Measurements from ENCODE around the gene ANKEF1. TPM values are rescaled to one million over a fixed set of nuclear protein-coding genes. Genes with fewer than 3 reads are reported as not detected.

ANKEF1 gene
- total and polyA plus RNA-seq, 8 donors, result 1.7 to 10.0 (median 6.6) TPM

DNA sequence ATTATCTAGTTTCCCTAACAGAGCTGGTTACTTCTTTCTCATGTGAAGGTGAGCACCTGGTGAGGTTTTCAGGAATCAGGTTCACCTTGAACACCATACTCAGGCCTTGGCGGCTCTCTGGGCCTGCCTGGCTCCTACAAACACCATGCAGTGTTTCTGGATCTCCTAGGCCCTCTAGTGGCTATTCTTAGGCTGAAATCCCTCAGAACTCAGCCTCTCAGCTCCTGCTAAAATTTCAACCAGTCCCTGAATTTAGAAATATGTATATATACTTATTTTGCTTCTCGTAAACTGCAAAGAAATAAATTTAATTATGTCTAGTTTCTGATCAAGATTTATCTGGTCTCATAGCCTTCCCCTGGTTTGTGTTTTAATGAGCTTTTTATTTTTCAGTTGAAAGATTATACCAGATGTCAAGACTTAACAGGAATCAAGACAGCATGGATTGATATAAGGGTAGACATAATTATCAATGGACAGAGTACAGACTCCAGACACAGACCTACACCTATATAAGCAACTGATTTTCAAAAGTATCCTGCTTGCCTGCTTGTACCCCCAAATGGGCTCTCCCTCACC lies 55.9 kb downstream of the ANKEF1 start:
- TF ChIP-seq, protein P1, sequence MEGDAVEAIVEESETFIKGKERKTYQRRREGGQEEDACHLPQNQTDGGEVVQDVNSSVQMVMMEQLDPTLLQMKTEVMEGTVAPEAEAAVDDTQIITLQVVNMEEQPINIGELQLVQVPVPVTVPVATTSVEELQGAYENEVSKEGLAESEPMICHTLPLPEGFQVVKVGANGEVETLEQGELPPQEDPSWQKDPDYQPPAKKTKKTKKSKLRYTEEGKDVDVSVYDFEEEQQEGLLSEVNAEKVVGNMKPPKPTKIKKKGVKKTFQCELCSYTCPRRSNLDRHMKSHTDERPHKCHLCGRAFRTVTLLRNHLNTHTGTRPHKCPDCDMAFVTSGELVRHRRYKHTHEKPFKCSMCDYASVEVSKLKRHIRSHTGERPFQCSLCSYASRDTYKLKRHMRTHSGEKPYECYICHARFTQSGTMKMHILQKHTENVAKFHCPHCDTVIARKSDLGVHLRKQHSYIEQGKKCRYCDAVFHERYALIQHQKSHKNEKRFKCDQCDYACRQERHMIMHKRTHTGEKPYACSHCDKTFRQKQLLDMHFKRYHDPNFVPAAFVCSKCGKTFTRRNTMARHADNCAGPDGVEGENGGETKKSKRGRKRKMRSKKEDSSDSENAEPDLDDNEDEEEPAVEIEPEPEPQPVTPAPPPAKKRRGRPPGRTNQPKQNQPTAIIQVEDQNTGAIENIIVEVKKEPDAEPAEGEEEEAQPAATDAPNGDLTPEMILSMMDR (IDR thresholded peaks at IDR 0.05), result peak; percentile 62 to 87 (median 70)
- Histone ChIP-seq H3K4me3 (no peak overlapping the region), H3K36me3 (no peaks in the 10 kb centered on the region), H3K4me1 (peaks cover 0 to 11% (median 6%) of the 10 kb centered on the region in 3 donors), H3K9me3 (no peaks in the 10 kb centered on the region), H3K27me3 (no peaks in the 10 kb centered on the region), H3K27ac (peak overlapping the region in 2 of 4 donors; percentile 23 to 36)
- peak; percentile 67 for FAIRE-seq
- WGBS, 2 donors, result 18% methylated on average over 2 of the region's 2 CpGs
- intact Hi-C loops (cut with DNase I), result loop anchor here in 2 of 3 donors (5.0 to 10.0 kb wide), 3 partner anchors 113 to 476 kb away; no protein-coding TSS in a partner anchor
- DNase-seq, result peak in 5 of 6 donors; percentile 72 to 84 (median 78)
- peak; percentile 94 to 99 (median 98) for ATAC-seq

DNA sequence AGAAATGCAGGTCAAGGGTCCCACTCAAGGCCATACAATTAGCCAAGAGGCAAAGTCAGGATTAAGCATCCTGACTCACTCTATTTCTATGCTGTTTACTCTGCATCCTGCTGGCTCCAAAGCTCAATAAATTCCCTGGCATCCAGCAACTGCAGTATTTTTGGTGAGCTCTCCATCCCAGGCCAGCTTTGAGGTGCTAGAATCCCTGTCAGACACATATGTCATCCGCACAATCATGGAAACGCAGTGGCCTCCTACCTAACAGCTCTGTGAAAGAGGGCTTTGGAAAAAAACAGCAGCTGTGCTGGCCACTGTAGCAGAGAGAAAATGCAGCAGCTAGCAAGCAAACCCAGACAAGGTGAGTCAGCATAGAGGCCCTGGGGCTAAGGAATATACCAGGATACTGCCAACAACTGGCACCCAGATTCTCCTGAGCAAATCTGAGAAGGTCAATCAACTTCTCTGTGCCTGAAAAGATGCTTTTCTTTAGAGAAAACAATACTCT lies 58.4 kb downstream of the ANKEF1 start:
- 73 to 79% methylated on average over 2 of the region's 2 CpGs for WGBS, 2 donors
- intact Hi-C loops (cut with DNase I), result loop anchor here in 2 of 3 donors (5.0 to 10.0 kb wide), 3 partner anchors 116 to 478 kb away; no protein-coding TSS in a partner anchor
- Histone ChIP-seq H3K36me3 (no peaks in the 10 kb centered on the region), H3K4me3 (no peak overlapping the region), H3K27ac (no peak overlapping the region), H3K9me3 (no peaks in the 10 kb centered on the region), H3K4me1 (peaks cover 0 to 11% (median 6%) of the 10 kb centered on the region in 3 donors), H3K27me3 (no peaks in the 10 kb centered on the region)
- TF ChIP-seq, protein P1 (IDR thresholded peaks at IDR 0.05), result no peak
- DNase-seq (peak in 1 of 6 donors; percentile 19), FAIRE-seq (no peak), ATAC-seq (peak in 2 of 4 donors; percentile 32 to 70)

DNA sequence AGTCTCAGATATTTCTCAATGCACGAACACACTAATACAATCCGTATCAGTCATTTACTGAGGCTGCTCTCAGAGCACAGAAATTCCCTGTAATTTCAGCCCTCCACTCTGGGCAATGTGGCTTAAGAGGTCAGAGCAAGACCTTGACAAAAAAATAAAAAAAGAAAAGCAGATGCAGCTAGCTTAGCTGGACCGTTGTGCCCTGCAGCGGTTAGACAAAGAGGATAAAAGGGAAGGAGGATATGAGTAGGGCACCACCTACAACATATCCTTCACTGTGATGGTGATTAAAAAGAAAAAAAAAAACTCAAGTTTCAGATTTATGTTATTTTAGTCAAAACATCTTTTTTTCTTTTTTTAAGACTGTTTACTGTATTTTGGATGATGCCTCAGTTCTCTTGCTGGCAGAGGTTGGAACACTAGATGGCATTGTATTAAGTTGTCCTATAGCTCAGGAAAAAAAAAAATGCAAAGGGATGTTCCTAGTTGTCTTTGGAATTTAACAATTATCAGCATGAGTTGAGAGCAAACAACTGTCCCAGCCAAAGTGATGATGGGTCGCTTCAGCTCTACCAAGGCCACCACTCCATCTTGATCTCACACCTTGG lies 59.9 kb downstream of the ANKEF1 start:
- no peak for FAIRE-seq

DNA sequence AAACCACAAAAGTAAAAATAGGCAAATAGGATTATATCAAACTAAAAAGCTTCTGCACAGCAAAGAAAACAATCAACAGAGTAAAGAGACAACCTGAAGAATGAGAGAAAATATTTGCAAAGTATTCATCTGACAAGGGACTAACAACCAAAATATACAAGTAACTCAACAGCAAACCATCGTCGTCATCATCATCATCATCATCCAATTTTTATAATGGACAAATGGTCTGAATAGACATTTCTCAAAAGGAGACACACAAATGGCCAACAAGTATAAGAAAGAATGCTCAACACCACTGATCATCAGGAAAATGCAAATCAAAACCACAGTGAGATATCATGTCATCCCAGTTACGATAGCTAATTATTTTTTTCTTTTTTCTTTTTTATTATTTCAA lies 62.0 kb downstream of the ANKEF1 start:
- Histone ChIP-seq H3K9me3 (no peaks in the 10 kb centered on the region), H3K27ac (no peak overlapping the region), H3K4me1 (no peaks in the 10 kb centered on the region), H3K27me3 (no peaks in the 10 kb centered on the region), H3K36me3 (no peaks in the 10 kb centered on the region), H3K4me3 (no peak overlapping the region)
- intact Hi-C loops (cut with DNase I), result loop anchor here in 2 of 3 donors (10.0 kb wide), 2 partner anchors 122 to 482 kb away; no protein-coding TSS in a partner anchor
- FAIRE-seq, result no peak
- 95% methylated on average over 3 of the region's 3 CpGs for WGBS, 2 donors
- DNase-seq, result no peak
- ATAC-seq, result no peak
- TF ChIP-seq, protein P1 (IDR thresholded peaks at IDR 0.05), result no peak

More for the DNA sequence above, 59.9 kb downstream of the ANKEF1 start:
- no peak for ATAC-seq
- intact Hi-C loops (cut with DNase I), result loop anchor here in 2 of 3 donors (5.0 to 10.0 kb wide), 3 partner anchors 117 to 480 kb away; no protein-coding TSS in a partner anchor
- no peak overlapping the region for H3K27ac ChIP-seq
- H3K4me3 ChIP-seq, result no peak overlapping the region
- no peaks in the 10 kb centered on the region for H3K9me3 ChIP-seq
- no peak for DNase-seq
- 82 to 84% methylated on average over 5 of the region's 5 CpGs for WGBS, 2 donors
- no peaks in the 10 kb centered on the region for H3K27me3 ChIP-seq
- H3K36me3 ChIP-seq, result no peaks in the 10 kb centered on the region
- TF ChIP-seq, protein P1 (IDR thresholded peaks at IDR 0.05), result no peak
- H3K4me1 ChIP-seq, result peaks cover 0 to 7% (median 6%) of the 10 kb centered on the region in 3 donors

All from pancreas (tissue), 10 donors.